HG03469 (cell line): ENCODE results near the gene CXorf66.
"Not testable (repeated sequence)": the region's sequence is repeated elsewhere in the genome, so short reads cannot be mapped to it uniquely, and the experiment has no call there.

ENCODE experiments used
- ATAC-seq: cut with Tn5 transposase; IDR thresholded peaks from one replicate; pipeline ENCODE4 v1.9.1; 2021; ENCODE audit warnings: mild to moderate bottlenecking, moderate library complexity, moderate number of reproducible peaks; ENCODE audit not compliant: unreplicated experiment

The CXorf66 gene

GRCh38 chrX:139965421-139965820, at the start of gene CXorf66:
TSS of gene CXorf66 (minus strand) at chrX:139965521. CDS start at chrX:139965496, 25 bp downstream.
- no peak for ATAC-seq

- ATAC-seq = no peak
Measured at GRCh38 chrX:139982856-139983255, 17.5 kb upstream of the CXorf66 start.

GRCh38 chrX:139974471-139974870, 9.2 kb upstream of the CXorf66 start:
- no peak for ATAC-seq

- no peak for ATAC-seq
Measured at GRCh38 chrX:139972629-139973624, 7.6 kb upstream of the CXorf66 start.

GRCh38 chrX:139972113-139972512, 6.8 kb upstream of the CXorf66 start:
- ATAC-seq = no peak

- no peak for ATAC-seq
Measured at GRCh38 chrX:139971394-139971749, 6.1 kb upstream of the CXorf66 start.

- ATAC-seq = no peak
Measured at GRCh38 chrX:139969286-139969685, 4.0 kb upstream of the CXorf66 start.

- ATAC-seq = no peak
Measured at GRCh38 chrX:139967750-139968149, 2.4 kb upstream of the CXorf66 start.

GRCh38 chrX:139967300-139967699, 2.0 kb upstream of the CXorf66 start:
- ATAC-seq = no peak

- ATAC-seq = not testable (repeated sequence)
Measured at GRCh38 chrX:139966159-139966558, 838 bp upstream of the CXorf66 start.

GRCh38 chrX:139961091-139961490, 4.2 kb downstream of the CXorf66 start:
- not testable (repeated sequence) for ATAC-seq

GRCh38 chrX:139949703-139950102, 15.6 kb downstream of the CXorf66 start:
- no peak for ATAC-seq

- ATAC-seq = no peak
Measured at GRCh38 chrX:139945075-139945474, 20.2 kb downstream of the CXorf66 start.

- no peak for ATAC-seq
Measured at GRCh38 chrX:139936259-139936658, 29.1 kb downstream of the CXorf66 start.

- ATAC-seq = no peak
Measured at GRCh38 chrX:139933904-139934303, 31.4 kb downstream of the CXorf66 start.

- peak; percentile 68 for ATAC-seq
Measured at GRCh38 chrX:139932901-139933796, 32.2 kb downstream of the CXorf66 start, which contains the start of gene ATP11C. TSS of gene ATP11C (minus strand) at chrX:139933053. CDS start at chrX:139932042, 1,011 bp downstream.

GRCh38 chrX:139932073-139932900, 33.0 kb downstream of the CXorf66 start:
- peak; percentile 8 for ATAC-seq

- no peak for ATAC-seq
Measured at GRCh38 chrX:139931646-139932072, 33.7 kb downstream of the CXorf66 start.

- ATAC-seq = no peak
Measured at GRCh38 chrX:139930916-139931645, 34.2 kb downstream of the CXorf66 start.

- ATAC-seq = no peak
Measured at GRCh38 chrX:139930401-139930800, 34.9 kb downstream of the CXorf66 start.
